HG03060 (cell line): ENCODE results near the gene JKAMP.
"Not testable (repeated sequence)": the region's sequence is repeated elsewhere in the genome, so short reads cannot be mapped to it uniquely, and the experiment has no call there.

Experiments
- ATAC-seq: cut with Tn5 transposase; IDR thresholded peaks from one replicate; pipeline ENCODE4 v1.9.1; 2021; ENCODE audit warnings: low read depth, moderate number of reproducible peaks; ENCODE audit not compliant: unreplicated experiment

JKAMP gene, protein sequence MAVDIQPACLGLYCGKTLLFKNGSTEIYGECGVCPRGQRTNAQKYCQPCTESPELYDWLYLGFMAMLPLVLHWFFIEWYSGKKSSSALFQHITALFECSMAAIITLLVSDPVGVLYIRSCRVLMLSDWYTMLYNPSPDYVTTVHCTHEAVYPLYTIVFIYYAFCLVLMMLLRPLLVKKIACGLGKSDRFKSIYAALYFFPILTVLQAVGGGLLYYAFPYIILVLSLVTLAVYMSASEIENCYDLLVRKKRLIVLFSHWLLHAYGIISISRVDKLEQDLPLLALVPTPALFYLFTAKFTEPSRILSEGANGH

GRCh38 chr14:59483819-59484638 lies at the start of gene JKAMP, which contains the start of gene L3HYPDH:
JKAMP (plus strand) TSS chr14:59484517; CDS start chr14:59484590, 73 bp downstream.
L3HYPDH (minus strand) TSS chr14:59484408; CDS start chr14:59484316, 92 bp downstream.
- peak; percentile 70 for ATAC-seq

GRCh38 chr14:59435101-59435500 lies 49.2 kb upstream of the JKAMP start:
- ATAC-seq: no peak

- ATAC-seq: no peak
Observed at GRCh38 chr14:59435987-59436386, 48.3 kb upstream of the JKAMP start.

DNA sequence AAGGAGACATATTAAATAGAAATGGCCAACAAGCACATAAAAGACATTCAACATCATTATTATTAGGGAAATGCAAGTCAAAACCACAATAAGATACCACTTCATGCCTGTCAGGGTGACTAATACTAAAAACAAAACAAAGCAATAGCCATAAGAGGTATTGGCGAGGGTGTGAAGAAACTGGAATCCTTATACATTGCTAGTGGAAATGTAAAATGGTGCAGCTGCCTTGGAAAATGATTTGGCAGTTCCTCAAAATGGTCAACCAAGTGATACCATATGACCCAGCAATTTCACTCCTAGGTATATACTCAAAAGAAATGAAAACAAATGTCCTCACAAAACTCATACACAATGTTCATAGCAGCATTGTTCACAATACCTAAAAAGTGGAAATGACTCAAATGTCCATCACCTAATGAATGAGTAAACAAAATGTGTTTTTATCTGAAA lies 46.1 kb upstream of the JKAMP start:
- ATAC-seq: no peak

DNA sequence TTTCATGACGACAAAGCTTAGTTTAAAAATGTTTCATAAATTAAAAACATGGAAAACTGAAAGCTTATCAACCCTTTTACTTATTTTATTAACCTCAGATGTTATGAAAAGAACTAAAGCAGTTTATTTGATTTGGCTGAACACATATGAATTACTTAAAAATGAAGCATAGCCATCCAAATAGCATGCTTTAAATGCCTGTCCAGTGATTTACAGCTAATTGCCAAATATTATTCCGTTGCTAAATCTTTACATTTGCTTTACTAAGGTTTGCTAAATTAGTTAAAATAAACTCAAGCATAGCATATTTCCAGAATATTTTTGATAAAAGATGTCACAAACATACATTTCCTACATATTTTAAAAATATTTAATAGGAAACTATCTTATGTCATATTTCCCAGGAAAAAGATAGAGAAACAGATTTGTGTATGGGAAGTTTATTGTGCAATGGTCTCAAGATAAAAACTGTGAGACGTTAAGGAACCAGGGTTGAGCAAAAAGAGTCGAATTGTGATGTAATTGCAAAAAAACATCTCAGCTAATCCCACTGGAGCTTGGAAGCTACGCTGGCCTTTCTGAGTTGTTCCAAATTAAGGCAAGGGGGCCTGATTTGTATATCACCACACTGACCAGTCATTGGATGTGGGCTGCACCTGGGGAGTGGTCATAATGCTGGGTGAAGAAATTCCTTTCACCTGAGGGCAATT lies 44.9 kb upstream of the JKAMP start:
- ATAC-seq: no peak

GRCh38 chr14:59448673-59449072 lies 35.6 kb upstream of the JKAMP start:
- not testable (repeated sequence) for ATAC-seq

DNA sequence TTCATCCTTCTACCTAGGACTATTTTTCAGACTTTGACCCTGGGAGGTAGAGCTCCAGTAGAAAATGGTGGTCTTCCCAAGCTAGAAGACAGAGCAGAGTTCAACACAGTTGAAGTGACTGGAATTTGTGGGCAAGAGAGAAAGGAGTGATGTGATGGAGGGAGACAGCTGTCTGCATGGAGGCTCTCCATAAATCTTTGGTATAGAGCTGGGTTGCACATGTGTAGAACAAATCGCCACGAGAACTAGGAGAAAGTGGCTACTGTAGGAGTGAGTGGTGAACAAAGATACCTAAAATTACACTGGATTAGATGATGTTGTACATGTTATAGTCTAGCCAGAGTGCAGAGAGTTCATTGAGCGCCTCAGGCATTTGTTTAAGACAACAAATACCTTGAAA lies 33.6 kb upstream of the JKAMP start:
- ATAC-seq: no peak

DNA sequence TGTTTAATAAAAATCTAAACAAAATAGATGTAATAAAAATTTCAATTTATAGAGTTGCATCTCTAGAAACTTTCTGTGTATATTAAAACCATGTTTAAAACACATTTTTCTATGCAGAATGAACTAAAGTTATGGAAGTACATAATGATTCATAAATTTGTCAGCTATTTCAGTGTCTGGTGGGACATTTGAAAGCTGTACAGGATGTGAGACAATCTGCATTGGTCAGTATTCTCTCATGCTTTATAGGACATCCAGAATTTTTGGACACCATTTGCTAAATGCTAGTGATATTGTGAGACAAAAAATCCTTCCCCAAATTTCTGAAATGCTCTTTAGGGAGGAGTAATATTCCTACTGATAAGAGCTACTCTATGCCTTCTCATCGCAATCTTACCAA lies 32.5 kb upstream of the JKAMP start:
- ATAC-seq: no peak

GRCh38 chr14:59454139-59454538 lies 30.2 kb upstream of the JKAMP start:
- ATAC-seq: no peak

DNA sequence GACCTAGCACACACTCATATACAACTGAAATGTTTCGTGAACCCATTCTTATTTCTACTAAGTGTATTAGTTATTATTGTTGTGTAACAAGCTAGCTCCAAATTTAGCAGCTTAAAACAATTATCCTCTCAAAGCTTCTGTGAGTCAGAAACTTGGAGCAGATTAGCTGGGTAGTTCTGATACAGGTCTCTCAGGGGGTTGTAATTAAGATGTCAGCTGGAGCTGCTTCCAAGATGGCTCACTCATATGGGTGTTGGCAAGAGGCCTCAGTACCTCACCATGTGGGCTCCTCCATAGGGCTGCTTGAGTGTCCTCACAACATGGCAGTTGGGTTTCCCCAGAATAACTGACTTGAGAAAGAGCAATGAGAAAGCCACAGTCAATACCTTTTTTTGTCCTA lies 28.9 kb upstream of the JKAMP start:
- no peak for ATAC-seq

GRCh38 chr14:59458486-59458885 lies 25.8 kb upstream of the JKAMP start:
- ATAC-seq: no peak

GRCh38 chr14:59460378-59460777 lies 23.9 kb upstream of the JKAMP start:
- no peak for ATAC-seq

DNA sequence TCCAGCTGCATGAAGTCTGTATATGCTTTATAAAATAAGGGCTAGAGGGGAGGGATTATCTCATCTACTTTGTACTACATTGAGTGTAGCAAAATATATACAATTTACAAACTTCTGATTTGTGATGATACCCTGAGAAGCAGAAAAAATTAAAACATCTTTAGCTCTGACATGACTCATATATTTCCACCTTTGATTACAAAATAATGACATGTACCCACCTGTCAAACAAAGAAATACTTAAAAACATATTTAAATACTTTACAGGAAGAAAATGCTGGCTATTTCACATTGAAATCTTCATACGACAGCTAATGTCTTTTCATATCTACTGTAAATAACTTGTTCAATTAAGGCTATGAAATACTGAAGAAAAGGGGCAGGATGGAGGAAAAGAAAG lies 22.4 kb upstream of the JKAMP start:
- no peak for ATAC-seq

GRCh38 chr14:59463787-59464485 lies 20.4 kb upstream of the JKAMP start:
- ATAC-seq: no peak

DNA sequence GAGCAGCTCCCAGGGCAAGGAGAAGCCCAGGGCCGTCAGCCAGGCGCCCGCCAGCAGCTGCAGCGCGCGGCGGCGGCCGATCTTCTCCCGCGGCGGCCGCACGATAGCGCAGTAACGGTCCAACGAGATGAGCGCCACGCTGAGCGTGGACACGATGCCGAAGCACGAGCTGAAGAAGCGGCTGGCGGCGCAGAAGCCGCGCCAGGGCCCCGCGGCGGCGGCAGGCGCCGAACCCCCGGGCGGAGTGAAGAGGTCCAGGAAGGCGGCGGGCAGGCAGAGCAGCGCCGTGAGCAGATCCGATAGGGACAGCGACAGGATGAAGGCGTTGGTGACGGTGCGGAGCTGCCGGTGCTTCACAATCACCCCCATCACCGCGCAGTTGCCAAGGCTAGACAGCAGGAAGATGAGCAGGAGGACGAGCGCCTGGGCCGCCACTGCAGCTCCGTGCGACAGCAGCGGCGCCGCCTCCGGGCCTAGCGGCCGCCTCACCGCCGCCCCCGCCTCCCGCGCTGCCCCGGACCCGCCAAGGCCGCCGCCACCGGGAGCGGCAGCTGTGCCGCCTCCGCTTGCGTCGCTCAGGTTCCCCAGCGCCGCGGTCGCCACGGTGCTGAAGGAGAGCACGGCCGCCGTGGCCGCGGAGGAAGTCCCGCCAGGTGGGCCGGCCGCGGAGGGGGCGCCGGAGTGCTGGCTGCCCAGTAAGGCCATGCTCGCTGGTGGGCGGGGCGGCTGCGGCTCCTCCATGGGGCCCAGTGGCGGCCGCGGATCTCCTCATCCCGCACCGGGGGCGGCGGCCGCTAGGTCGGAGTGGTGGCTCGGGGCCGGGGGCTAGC lies 19.6 kb upstream of the JKAMP start:
- no peak for ATAC-seq

- no peak for ATAC-seq
Observed at GRCh38 chr14:59465316-59466135, 18.8 kb upstream of the JKAMP start, which contains the start of gene GPR135. GPR135 (minus strand) TSS chr14:59465380; CDS start chr14:59465226, 154 bp downstream.

- no peak for ATAC-seq
Observed at GRCh38 chr14:59474172-59474571, 10.1 kb upstream of the JKAMP start.

- ATAC-seq: no peak
Observed at GRCh38 chr14:59475709-59476108, 8.6 kb upstream of the JKAMP start.

DNA sequence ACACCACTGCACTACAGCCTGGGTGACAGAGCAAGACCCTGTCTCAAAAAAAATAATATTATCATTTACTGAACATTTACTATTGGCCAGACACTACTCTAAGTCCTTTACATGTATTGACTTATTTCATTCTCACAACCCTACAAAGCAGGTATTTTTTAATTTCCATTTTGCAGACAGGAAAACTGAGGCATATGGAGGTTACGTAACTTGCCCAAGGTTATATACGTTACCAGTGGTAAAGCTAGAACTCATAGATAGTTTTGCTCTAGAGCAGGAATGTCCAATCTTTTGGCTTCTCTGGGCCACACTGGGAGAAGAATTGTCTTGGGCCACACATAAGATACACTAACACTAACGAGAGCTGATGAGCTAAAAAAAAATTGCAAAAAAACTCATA lies 5.8 kb upstream of the JKAMP start:
- ATAC-seq: no peak
